K562 (cell line): ENCODE measurements around the gene MTHFS. TPM values are rescaled to one million over a fixed set of nuclear protein-coding genes. Genes with fewer than 3 reads are reported as not detected.

Source experiments
- BRD9 ChIP-seq: fragments of 450-650 bp; IDR thresholded peaks from 2 replicates; pipeline ENCODE4 v1.6.1; 2018; ENCODE audit warnings: low read depth; ENCODE audit not compliant: partially characterized antibody
- E2F4 ChIP-seq: sonication (generic); formaldehyde crosslinking; IDR thresholded peaks from 2 replicates; pipeline ENCODE4 v1.8.0; 2022; ENCODE audit warnings: mild to moderate bottlenecking, low read depth, missing genetic modification reagents
- HCFC1 ChIP-seq: IDR thresholded peaks from 2 replicates; pipeline ENCODE4 v1.6.1; 2012; ENCODE audit warnings: low read depth, low read length, improper control_type of control experiment
- HDAC8 ChIP-seq: fragments of 450-650 bp; IDR thresholded peaks from 2 replicates; pipeline ENCODE4 v1.6.1; 2016; ENCODE audit warnings: mild to moderate bottlenecking, missing genetic modification characterization, moderate library complexity, missing compliant biosample characterization
- ID3 ChIP-seq, 2 experiments: fragments of 250-450 bp in 1 of 2; fragments of 450-650 bp in 1 of 2; sonication (Bioruptor Pico) in 1 of 2; IDR thresholded peaks; 2 replicates each; pipeline versions ENCODE4 v1.6.1 to v1.8.0; 2016 to 2021; ENCODE audit warnings: mild to moderate bottlenecking in 2 of 2, moderate library complexity in 2 of 2, missing compliant biosample characterization in 1 of 2, missing genetic modification characterization in 1 of 2
- IRF2 ChIP-seq: sonication (generic); formaldehyde crosslinking; IDR thresholded peaks from 2 replicates; pipeline ENCODE4 v1.8.1; 2022; ENCODE audit warnings: mild to moderate bottlenecking, missing genetic modification reagents
- MAX ChIP-seq: sonication (generic); formaldehyde crosslinking; IDR thresholded peaks from 2 replicates; pipeline ENCODE4 v1.9.0; 2022; ENCODE audit warnings: mild to moderate bottlenecking, missing genetic modification reagents
- MBD2 ChIP-seq: sonication (generic); IDR thresholded peaks from 2 replicates; pipeline ENCODE4 v1.6.1; 2016; ENCODE audit warnings: low read depth, borderline replicate concordance
- NFATC3 ChIP-seq: fragments of 450-650 bp; IDR thresholded peaks from 2 replicates; pipeline ENCODE4 v1.6.1; 2017; ENCODE audit warnings: mild to moderate bottlenecking
- PHB2 ChIP-seq: fragments of 450-650 bp; IDR thresholded peaks from 2 replicates; pipeline ENCODE4 v1.6.1; 2017; ENCODE audit warnings: low read depth
- POLR2B ChIP-seq: fragments of 450-650 bp; IDR thresholded peaks from 2 replicates; pipeline ENCODE4 v1.6.1; 2018; ENCODE audit warnings: low read depth; ENCODE audit not compliant: partially characterized antibody
- RREB1 ChIP-seq: fragments of 250-450 bp; sonication (Bioruptor Pico); IDR thresholded peaks from 2 replicates; pipeline ENCODE4 v1.4.0; 2020
- SLC30A9 ChIP-seq: fragments of 250-450 bp; sonication (Bioruptor Pico); IDR thresholded peaks from 2 replicates; pipeline ENCODE4 v1.8.0; 2022; ENCODE audit warnings: mild to moderate bottlenecking, moderate library complexity
- STAT5A ChIP-seq: IDR thresholded peaks from 2 replicates; pipeline ENCODE4 v1.6.1; 2012; ENCODE audit warnings: low read length, inconsistent platforms, borderline replicate concordance
- SUPT5H ChIP-seq: fragments of 450-650 bp; IDR thresholded peaks from 2 replicates; pipeline ENCODE4 v1.6.1; 2016
- USF2 ChIP-seq: sonication (generic); formaldehyde crosslinking; IDR thresholded peaks from 2 replicates; pipeline ENCODE4 v1.5.0; 2020; ENCODE audit warnings: missing genetic modification reagents
- ZNF280B ChIP-seq: fragments of 250-450 bp; sonication (Bioruptor Pico); IDR thresholded peaks from 2 replicates; pipeline ENCODE4 v1.5.1; 2021; ENCODE audit warnings: mild to moderate bottlenecking
- polyA plus RNA-seq, 8 experiments: library from polyadenylated mRNA; depleted of rRNA in 4 of 8; stranded (reverse) in 5 of 8; unstranded in 3 of 8; fragments of >200 nt; fragmentation: Nextera tagmentation in 2 of 8; fragmentation: Illumina TruSeq in 1 of 8; extraction: Ambion mirVana in 2 of 8; extraction: Trizol in 1 of 8; gene quantifications; 2 replicates each; pipeline versions ENCODE4 v1.2.1 to v1.2.3, GENCODE V29; 2011 to 2014; ENCODE audit warnings: inconsistent platforms in 1 of 8, missing spikeins in 1 of 8
- total RNA-seq, 7 experiments: library from RNA; depleted of rRNA in 6 of 7; stranded (reverse); fragments of >200 nt in 6 of 7; fragmentation: Illumina TruSeq in 2 of 7; extraction: Trizol in 2 of 7; gene quantifications; 2 replicates each; pipeline versions ENCODE4 v1.2.1 to v1.2.3, GENCODE V29; 2011 to 2021; ENCODE audit warnings: low replicate concordance in 1 of 7

Gene MTHFS
- total and polyA plus RNA-seq, 9 of the 15 experiments (the other 6 are each of a cell fraction or from before 2014, with no cell fraction given) = 17.8 to 79.3 (median 41.7) TPM

- no peak; the same call in 1 of the 2 replicates for TF ChIP-seq RREB1 (CRISPR knock-in tag)
- TF ChIP-seq STAT5A = no peak
- TF ChIP-seq NFATC3 = no peak
- peak; percentile 97 for TF ChIP-seq SUPT5H
- TF ChIP-seq E2F4 (CRISPR knock-in tag) = no peak
- TF ChIP-seq MAX (CRISPR knock-in tag) = peak; percentile 94
- no peak for TF ChIP-seq USF2 (CRISPR knock-in tag)
- peak; percentile 78; the same call in 1 of the 2 replicates for TF ChIP-seq MBD2
- peak; percentile 24 for TF ChIP-seq HCFC1
- peak; percentile 90 for TF ChIP-seq POLR2B
- no peak for TF ChIP-seq ID3 (CRISPR knock-in tag; IDR thresholded peaks at IDR 0.05)
- TF ChIP-seq ID3 (tag; IDR thresholded peaks at IDR 0.05) = peak; percentile 89
- no peak for TF ChIP-seq SLC30A9
- no peak for TF ChIP-seq ZNF280B
- TF ChIP-seq PHB2 = no peak
- TF ChIP-seq HDAC8 (tag) = peak; percentile 67
- peak; percentile 86 for TF ChIP-seq IRF2 (CRISPR knock-in tag)
- no peak for TF ChIP-seq BRD9
These were observed at the start of gene MTHFS (continued) for GRCh38 chr15:79896634-79897379.
